ENCODE measurements around the gene DRC3.

Gene DRC3

GRCh38 chr17:17970699-17971430, 1.8 kb upstream of the DRC3 start:
- no peak for DNase-seq

DNA sequence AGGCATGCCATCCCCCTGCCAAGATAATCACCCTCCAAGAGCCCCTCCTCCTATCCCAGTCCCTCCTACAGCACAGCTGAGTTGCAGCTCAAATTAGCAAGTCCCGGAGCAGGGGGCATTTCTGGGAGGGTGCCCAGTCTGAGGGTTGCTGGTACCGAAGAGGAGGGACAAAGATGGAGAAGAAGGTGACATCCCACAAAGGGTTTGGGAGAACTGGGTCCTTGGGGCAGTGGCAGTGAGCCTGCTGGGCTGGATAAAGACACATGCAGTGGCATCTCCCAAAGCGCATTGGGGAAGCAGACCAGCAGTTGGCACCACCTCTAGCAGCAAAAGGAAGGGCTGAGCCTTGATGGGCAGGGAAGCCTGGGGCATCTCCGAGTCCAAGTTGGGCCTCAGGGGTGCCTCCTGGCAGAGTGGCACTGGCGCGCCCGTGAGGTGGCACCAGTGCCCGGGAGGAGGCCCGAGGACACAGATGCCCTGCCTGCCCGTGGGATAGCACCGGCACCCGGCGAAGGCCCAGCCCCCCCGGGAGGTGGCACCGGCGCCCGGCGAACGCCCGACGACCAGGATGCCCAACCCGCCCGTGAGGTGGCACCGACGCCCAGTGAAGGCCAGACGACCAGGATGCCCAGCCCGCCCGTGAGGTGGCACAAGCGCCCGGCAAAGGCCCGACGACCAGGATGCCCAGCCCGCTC, 1.1 kb upstream of the DRC3 start:
- DNase-seq, result no peak

- DNase-seq, result no peak
These were observed 241 bp downstream of the DRC3 start for GRCh38 chr17:17972952-17973254.

GRCh38 chr17:17975436-17975835, 2.8 kb downstream of the DRC3 start:
- DNase-seq, result no peak

DNA sequence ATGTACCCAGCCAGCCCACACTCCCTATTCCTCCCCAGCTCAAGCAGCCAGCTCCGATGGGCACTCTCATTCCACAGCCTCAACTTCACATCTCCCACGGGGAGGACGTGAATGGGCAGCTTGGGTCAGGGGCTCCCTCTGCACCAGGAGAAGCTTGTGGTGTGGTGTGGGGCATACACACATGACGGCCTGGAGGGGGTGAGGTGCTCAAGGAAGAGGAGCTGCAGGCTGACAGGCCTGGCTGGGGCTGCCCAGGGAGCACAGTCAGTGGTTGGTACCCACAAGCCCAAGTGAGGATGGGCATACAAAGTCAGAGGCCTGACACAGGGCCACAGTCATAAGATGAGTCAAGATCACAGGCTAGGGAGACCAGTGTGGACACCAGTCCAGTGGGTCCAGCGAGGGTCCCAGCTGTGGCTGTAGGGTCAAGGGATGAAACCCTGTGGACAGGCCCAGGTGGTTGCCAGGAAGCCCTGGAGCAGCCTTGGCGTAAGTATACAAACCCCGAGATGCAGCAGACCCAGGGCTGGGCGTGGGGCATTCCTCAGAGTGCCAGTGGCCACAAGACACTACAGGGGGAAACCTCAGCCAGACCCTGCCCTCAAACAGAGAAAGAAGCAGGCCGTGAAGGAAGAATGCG, 4.4 kb downstream of the DRC3 start:
- no peak for DNase-seq

DNA sequence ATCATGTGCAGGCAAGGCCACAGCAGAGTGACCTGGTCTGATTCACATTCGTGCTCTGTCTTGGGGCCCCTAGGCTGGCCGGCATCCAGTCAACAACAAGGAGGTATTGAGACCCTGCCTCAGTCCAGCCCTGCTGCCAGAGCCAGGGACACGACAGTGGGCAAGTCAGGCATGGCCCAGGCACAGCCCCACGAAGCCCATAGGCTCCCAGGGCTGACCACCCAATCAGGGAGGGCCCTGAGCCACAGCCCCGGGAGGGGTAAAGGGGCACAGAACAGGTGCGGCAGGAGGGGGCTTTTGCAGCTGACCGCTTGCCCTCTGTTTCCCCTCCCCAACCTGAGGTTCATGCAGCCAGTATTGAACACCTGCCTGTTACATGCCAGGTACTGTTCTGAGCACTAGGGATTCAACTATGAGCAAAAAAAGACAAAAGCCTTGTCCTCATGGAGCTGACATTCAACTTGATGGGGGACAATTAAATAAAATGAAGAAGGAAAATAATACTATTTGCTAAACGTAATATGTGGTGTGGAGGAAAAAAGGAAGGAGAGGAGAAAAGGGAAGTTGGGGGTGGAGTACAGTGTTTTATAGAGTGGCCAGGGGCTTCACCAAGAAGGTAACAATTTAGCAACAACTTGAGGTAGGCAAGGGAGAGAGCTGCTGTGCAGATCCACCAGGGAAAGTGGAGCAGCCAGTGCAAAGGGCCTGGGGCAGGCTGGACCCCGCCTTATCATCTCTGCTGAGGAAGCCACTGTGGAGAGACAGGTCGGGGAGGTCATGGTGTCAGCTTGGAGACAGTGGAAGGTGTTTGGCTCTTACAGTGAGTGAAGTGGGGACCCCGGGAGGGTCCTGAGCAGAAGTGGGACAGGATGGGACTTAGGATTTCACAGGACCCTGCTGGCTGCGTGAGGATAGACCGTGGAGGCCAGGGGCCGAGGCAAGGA, 6.1 kb downstream of the DRC3 start:
- DNase-seq, result no peak

- no peak for DNase-seq
These were observed 7.1 kb downstream of the DRC3 start for GRCh38 chr17:17979778-17980177.

DNA sequence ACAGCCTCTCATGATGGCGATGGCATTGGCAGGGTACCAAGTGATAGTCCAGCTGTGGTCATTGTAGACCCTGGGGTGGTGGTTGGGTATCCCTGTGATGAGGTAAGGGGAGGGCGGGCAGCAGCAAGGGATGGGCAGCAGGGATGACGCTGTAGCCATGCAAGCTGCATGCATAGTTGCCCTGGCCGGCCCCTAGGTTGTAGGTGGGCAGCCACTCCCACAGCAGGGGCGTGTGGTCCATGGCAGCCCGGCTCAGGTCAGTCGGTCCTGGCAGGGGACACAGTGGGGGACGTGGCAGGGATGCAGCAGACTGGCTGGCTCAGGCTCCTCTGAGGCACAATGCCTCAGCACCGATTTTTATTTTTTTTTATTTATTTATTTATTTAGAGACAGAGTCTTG, 8.7 kb downstream of the DRC3 start:
- DNase-seq, result no peak

- DNase-seq, result no peak
These were observed 10.1 kb downstream of the DRC3 start for GRCh38 chr17:17982801-17983200.

GRCh38 chr17:17983376-17983775, 10.7 kb downstream of the DRC3 start:
- no peak for DNase-seq

DNA sequence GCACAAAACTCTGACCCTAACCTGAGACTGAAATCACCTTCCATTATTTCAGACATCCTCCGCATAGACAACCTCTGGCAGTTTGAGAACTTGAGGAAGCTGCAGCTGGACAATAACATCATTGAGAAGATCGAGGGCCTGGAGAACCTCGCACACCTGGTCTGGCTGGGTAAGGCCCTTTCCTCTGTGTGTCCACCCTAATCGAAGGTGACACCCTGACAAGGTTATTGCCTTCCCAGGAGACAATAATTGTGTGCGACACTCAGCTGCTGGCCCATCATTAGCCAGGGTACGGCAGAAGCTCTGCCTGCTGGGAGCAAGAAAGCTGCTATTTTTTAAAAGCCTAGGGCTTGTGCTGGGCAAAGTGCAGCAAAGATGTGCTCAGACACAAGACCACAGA, 11.1 kb downstream of the DRC3 start:
- no peak for DNase-seq

DNA sequence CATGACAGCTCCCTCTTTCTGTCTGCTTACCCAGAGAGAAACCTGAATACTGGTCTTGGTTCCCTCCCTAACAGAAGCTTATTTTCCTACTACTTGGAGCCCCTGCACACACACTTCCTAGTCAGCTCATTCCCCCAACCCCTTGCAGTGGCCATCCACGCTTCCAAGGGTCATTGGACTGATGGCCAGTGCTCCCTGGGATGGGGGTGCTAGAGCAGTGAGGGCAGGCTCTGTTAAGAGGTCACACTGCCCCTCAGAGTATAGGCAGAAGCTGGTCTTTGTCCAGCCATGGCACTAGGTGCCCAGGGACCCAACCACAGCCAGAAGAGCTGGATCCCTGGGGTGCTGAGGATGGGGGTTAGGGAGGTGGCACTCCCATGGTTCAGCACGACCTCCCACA, 12.5 kb downstream of the DRC3 start:
- no peak for DNase-seq

GRCh38 chr17:17985555-17985954, 12.9 kb downstream of the DRC3 start:
- no peak for DNase-seq

GRCh38 chr17:17987187-17987896, 14.7 kb downstream of the DRC3 start:
- DNase-seq, result no peak

DNA sequence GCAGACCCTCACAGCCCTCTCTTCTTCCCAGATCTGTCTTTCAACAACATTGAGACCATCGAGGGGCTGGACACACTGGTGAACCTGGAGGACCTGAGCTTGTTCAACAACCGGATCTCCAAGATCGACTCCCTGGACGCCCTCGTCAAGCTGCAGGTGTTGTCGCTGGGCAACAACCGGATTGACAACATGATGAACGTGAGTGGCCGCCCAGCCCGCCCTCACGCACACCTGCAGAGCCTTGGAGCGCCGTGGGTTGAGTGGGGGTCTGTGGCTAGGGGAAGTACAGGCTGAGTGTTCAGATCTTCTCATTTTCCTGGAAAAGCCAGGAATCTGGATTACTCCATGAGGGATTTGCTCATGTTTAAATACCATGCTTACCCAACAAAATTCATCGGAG, 15.2 kb downstream of the DRC3 start:
- DNase-seq, result no peak

- DNase-seq, result no peak
These were observed 15.8 kb downstream of the DRC3 start for GRCh38 chr17:17988427-17988945.

DNA sequence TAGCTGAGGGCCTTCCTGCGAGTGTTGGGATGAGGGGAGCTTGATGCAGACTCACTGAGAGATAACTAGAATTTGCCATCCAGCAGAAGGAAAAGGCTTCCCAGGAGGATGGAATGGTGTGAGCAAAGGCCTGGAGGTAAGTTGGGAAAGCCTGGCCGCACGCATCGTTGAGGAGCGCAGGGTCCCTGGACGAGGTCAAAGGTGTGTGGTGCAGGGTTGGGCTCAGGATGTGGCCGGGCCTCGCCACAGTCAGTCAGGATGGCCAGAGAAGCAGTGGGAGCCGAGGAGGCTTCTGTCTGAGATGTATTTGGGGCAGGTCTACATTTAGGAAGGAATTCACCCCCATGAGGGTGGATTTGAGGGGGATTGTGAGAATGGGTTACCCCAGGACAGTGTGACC, 16.4 kb downstream of the DRC3 start:
- DNase-seq, result no peak

GRCh38 chr17:17989618-17990017, 17.0 kb downstream of the DRC3 start:
- DNase-seq, result no peak

DNA sequence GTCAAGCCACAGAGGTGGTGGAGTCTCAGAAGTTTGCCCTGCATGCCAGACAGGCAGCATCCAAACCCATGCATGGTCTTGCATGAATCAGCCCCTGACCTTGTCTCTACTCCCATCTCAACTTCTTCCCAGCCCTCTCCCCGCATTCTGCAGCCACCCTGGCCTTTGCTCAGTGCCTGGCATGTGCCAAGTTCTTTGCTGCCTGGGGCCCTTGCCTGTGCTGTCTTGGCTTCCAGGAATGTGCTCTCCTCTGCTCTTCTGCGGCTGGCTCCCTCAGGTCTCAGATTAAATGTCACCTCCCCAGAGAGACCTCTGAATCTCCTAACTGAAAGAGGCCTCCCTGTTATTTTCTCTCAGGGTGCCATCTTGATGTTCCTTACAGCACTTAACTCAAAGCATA, 17.6 kb downstream of the DRC3 start:
- DNase-seq, result no peak

DNA sequence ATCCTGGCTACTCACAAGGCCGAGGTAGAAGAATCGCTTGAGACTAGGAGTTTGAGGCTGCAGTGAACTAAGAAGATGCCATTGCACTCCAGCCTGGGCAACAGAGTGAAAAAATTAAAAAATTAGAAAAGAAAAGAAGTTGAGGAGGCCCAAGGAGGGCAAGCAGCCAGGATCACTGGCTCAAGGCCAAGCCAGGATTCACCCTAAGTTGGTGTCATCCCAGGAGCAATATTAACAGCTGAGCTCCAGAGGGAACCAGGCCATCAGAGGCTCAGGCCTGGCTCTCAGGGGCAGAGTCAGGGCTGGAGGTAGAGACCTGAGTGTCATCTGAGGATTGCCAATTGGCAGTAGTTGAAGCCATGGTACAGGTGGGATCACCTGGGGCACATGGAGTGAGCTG, 20.7 kb downstream of the DRC3 start:
- no peak for DNase-seq

DNA sequence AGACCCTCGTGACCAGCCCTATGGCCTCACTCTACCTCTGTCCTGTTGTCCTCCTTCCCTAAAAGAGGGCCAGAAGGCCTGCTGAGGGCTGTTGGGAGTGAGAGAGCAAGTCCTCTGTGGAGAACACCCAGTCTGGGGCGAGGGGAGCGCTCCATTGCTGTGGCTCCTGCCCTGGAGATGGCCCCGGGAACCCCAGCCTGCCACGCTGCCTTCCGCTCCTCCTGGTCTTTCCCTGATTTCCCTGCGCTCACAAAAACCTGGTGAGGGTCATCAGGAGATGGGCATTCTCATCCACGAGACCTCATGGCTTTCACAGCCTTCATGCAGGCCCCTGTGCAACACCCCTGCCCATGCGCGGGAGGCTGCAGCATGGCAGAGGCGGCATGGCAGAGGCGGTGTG, 21.2 kb downstream of the DRC3 start:
- DNase-seq, result no peak

DNA sequence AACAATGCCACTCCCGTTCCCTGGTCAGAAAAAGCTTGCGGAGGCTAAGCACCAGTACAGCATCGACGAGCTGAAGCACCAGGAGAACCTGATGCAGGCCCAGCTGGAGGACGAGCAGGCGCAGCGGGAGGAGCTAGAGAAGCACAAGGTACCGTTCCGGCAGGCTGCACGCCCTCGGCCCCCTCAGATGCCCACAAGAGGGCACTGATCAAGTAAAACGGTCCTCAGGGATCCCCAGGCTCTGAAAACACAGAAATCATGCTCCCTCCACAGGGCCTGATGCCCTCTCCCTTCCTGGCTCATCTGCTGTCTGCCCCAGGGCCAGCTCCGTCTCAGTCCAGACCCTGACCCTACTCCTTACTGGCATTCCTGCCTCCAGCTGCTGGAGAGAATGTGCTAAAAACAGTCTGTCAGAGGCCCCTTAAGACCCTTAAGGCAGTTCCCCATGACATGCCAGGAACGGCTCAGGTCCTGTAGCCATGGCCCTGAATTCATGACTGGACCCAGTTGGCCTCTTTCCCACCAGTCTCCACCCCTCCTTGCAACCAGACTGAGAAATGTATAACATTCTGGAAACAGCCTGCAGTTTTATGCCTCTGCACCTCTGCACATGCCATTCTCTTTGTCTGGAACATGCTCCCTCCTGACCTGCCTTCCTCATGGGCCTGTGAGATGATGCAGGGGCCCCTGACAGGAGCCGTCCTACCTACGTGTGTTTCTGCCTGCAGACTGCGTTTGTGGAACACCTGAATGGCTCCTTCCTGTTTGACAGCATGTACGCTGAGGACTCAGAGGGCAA, 21.8 kb downstream of the DRC3 start:
- DNase-seq, result no peak

Measured in HCEC 1CT (cell line).